Mesenteric fat pad (tissue), 1 donor: ENCODE results near the gene GGACT. TPM values are rescaled to one million over a fixed set of nuclear protein-coding genes. Genes with fewer than 3 reads are reported as not detected.
A peak's percentile ranks its signal among the peaks of the same experiment; 100 is the strongest.
"Not testable (repeated sequence)": the region's sequence is repeated elsewhere in the genome, so short reads cannot be mapped to it uniquely, and the experiment has no call there.

Experiments used
- DNase-seq: peaks from one replicate; pipeline ENCODE4 v3.0.0-alpha.2; 2020; ENCODE audit warnings: low spot score
- long read RNA-seq: library from polyadenylated mRNA; unstranded; transcript quantifications from one replicate; pipeline ENCODE4 v2.0.0, GENCODE V29; 2020
- total RNA-seq: library from RNA; stranded (reverse); fragmentation: NEBNext Ultra II Directional; extraction: Animal tissue kit (Norgen Biotek cat#: 25700); gene quantifications from one replicate; pipeline ENCODE4 v1.2.1, GENCODE V29; 2021
- donor health status: DM: yes; HTN: yes; CAD: no.

Gene GGACT
- 3.9 TPM for total RNA-seq
- long read RNA-seq, partial matches to known transcripts: 2 of 9 reads
- long read RNA-seq, other reads (novel, unspliced or antisense): 6 of 9 reads

GRCh38 chr13:100588331-100589177 lies at the start of gene GGACT:
Gene GGACT (minus strand): TSS chr13:100588789. CDS start chr13:100532591, 56,198 bp downstream.
- peak; percentile 92 for DNase-seq

GRCh38 chr13:100637796-100638195 lies 49.2 kb upstream of the GGACT start:
- DNase-seq: no peak

GRCh38 chr13:100637380-100637779 lies 48.8 kb upstream of the GGACT start:
- DNase-seq: no peak

GRCh38 chr13:100636441-100636840 lies 47.9 kb upstream of the GGACT start:
- DNase-seq: no peak

- no peak for DNase-seq
These were observed 47.4 kb upstream of the GGACT start for GRCh38 chr13:100636004-100636403.

GRCh38 chr13:100634696-100635095 lies 46.1 kb upstream of the GGACT start:
- DNase-seq: no peak

- DNase-seq: no peak
These were observed 44.9 kb upstream of the GGACT start for GRCh38 chr13:100633461-100633860.

- no peak for DNase-seq
These were observed 42.0 kb upstream of the GGACT start for GRCh38 chr13:100630555-100630954.

GRCh38 chr13:100627120-100627519 lies 38.5 kb upstream of the GGACT start:
- DNase-seq: no peak

GRCh38 chr13:100625447-100625846 lies 36.9 kb upstream of the GGACT start:
- DNase-seq: no peak

- DNase-seq: no peak
These were observed 32.2 kb upstream of the GGACT start for GRCh38 chr13:100620792-100621191.

GRCh38 chr13:100619940-100620339 lies 31.4 kb upstream of the GGACT start:
- no peak for DNase-seq

- not testable (repeated sequence) for DNase-seq
These were observed 30.3 kb upstream of the GGACT start for GRCh38 chr13:100618897-100619296.

GRCh38 chr13:100613031-100613430 lies 24.4 kb upstream of the GGACT start:
- no peak for DNase-seq

- no peak for DNase-seq
These were observed 23.3 kb upstream of the GGACT start for GRCh38 chr13:100611678-100612492.

- no peak for DNase-seq
These were observed 22.1 kb upstream of the GGACT start for GRCh38 chr13:100610391-100611347.

GRCh38 chr13:100608906-100609305 lies 20.3 kb upstream of the GGACT start:
- no peak for DNase-seq

GRCh38 chr13:100608489-100608888 lies 19.9 kb upstream of the GGACT start:
- DNase-seq: no peak

- no peak for DNase-seq
These were observed 16.5 kb upstream of the GGACT start for GRCh38 chr13:100604918-100605710.

GRCh38 chr13:100602493-100603111 lies 14.0 kb upstream of the GGACT start:
- DNase-seq: no peak
